ENCODE results near the gene KLHL30.

Gene KLHL30

GRCh38 chr2:238143239-238143951, 4.9 kb downstream of the KLHL30 start:
- Histone ChIP-seq H3K36me3 (ENCODE audit: control insufficient read depth, insufficient read depth, low read length) (no peaks in the 10 kb centered on the region), H3K27me3 (ENCODE audit: control insufficient read depth, insufficient read depth, low read length) (no peaks in the 10 kb centered on the region), H3K4me1 (ENCODE audit: control insufficient read depth, insufficient read depth, low read length) (peaks cover 2% of the 10 kb centered on the region; the same call in 1 of the 2 replicates), H3K4me3 (ENCODE audit: low read length) (no peak overlapping the region), H3K9me3 (ENCODE audit: control insufficient read depth, insufficient read depth, low read length) (no peaks in the 10 kb centered on the region), H3K27ac (ENCODE audit: low read length) (no peak overlapping the region)
- WGBS (ENCODE audit: insufficient coverage, insufficient read length): no CpG with 5 or more reads among the region's 20 CpGs
- no peak for DNase-seq (ENCODE audit: low read depth, low spot score)

GRCh38 chr2:238144262-238144661, 5.8 kb downstream of the KLHL30 start:
- no peak for DNase-seq (ENCODE audit: low read depth, low spot score)
- Histone ChIP-seq H3K4me1 (ENCODE audit: control insufficient read depth, insufficient read depth, low read length) (peaks cover 2% of the 10 kb centered on the region; the same call in 1 of the 2 replicates), H3K27me3 (ENCODE audit: control insufficient read depth, insufficient read depth, low read length) (no peaks in the 10 kb centered on the region), H3K4me3 (ENCODE audit: low read length) (no peak overlapping the region), H3K9me3 (ENCODE audit: control insufficient read depth, insufficient read depth, low read length) (no peaks in the 10 kb centered on the region), H3K36me3 (ENCODE audit: control insufficient read depth, insufficient read depth, low read length) (no peaks in the 10 kb centered on the region), H3K27ac (ENCODE audit: low read length) (no peak overlapping the region)
- no CpG with 5 or more reads among the region's 5 CpGs for WGBS (ENCODE audit: insufficient coverage, insufficient read length)

DNA sequence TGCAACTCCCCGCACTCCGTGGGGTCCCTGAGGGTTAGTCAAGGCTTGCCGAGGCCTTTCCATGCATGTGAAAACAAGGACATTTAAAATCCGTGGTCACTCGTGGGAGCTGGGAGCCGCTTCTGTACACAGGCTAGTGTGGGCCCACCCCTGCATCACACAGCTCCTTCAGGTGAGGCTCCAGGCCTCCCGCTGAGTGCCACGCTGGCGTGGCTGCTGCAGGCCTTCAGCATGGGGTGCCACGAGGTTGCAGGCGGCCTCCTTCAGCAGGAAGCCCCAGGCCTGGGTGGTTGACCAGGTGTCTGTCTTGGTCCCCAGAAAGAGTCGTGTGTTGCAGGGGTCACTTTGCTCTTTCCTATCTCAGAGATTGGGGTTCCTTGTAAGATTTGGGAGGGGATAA, 6.6 kb downstream of the KLHL30 start:
- no CpG with 5 or more reads among the region's 12 CpGs for WGBS (ENCODE audit: insufficient coverage, insufficient read length)
- H3K27me3 ChIP-seq (ENCODE audit: control insufficient read depth, insufficient read depth, low read length): no peaks in the 10 kb centered on the region
- H3K4me1 ChIP-seq (ENCODE audit: control insufficient read depth, insufficient read depth, low read length): peaks cover 2% of the 10 kb centered on the region; the same call in 1 of the 2 replicates
- no peaks in the 10 kb centered on the region for H3K36me3 ChIP-seq (ENCODE audit: control insufficient read depth, insufficient read depth, low read length)
- no peak for DNase-seq (ENCODE audit: low read depth, low spot score)
- no peaks in the 10 kb centered on the region for H3K9me3 ChIP-seq (ENCODE audit: control insufficient read depth, insufficient read depth, low read length)
- no peak overlapping the region; the same call in 1 of the 2 replicates for H3K4me3 ChIP-seq (ENCODE audit: low read length)
- H3K27ac ChIP-seq (ENCODE audit: low read length): no peak overlapping the region

- DNase-seq (ENCODE audit: low read depth, low spot score): no peak
- Histone ChIP-seq H3K4me3 (ENCODE audit: low read length) (no peak overlapping the region), H3K27ac (ENCODE audit: low read length) (no peak overlapping the region), H3K4me1 (ENCODE audit: control insufficient read depth, insufficient read depth, low read length) (peaks cover 2% of the 10 kb centered on the region; the same call in 1 of the 2 replicates), H3K9me3 (ENCODE audit: control insufficient read depth, insufficient read depth, low read length) (no peaks in the 10 kb centered on the region), H3K36me3 (ENCODE audit: control insufficient read depth, insufficient read depth, low read length) (no peaks in the 10 kb centered on the region), H3K27me3 (ENCODE audit: control insufficient read depth, insufficient read depth, low read length) (no peaks in the 10 kb centered on the region)
- no CpG with 5 or more reads among the region's 12 CpGs for WGBS (ENCODE audit: insufficient coverage, insufficient read length)
Observed at GRCh38 chr2:238145851-238146250, 7.4 kb downstream of the KLHL30 start.

DNA sequence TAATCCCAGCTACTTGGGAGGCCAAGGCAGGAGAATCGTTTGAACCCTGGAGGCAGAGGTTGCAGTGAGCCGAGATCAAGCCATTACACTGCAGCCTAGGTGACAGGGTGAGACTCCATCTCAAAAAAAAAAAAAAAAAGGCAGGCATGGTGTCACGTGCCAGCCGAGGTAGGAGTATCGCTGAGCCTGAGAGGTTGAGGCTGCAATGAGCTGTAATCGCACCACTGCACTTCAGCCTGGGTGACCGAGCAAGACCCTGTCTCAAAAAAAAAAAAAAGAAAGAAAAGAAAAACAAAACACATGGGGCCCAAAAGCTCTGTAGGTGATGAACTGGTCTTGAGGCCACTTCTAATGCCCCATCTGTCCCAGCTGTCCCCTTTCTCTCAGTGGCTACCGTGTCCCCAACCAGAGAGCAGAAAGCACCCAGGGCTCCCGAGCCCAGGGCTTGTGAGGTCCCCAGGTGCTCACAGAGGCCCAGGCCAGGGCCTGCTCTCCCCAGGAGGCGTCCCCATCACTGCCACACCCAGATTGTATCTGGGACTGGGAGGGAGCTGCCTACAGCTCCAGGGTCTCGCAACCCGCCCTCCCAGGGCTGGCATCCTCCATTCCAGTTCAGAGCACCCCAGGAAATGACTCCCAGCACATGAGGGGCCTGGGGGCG, 8.5 kb downstream of the KLHL30 start:
- no CpG with 5 or more reads among the region's 13 CpGs for WGBS (ENCODE audit: insufficient coverage, insufficient read length)
- peaks cover 6% of the 10 kb centered on the region for H3K4me1 ChIP-seq (ENCODE audit: control insufficient read depth, insufficient read depth, low read length)

GRCh38 chr2:238148981-238149380, 10.5 kb downstream of the KLHL30 start:
- no peak overlapping the region for H3K27ac ChIP-seq (ENCODE audit: low read length)
- no peak for DNase-seq (ENCODE audit: low read depth, low spot score)
- no peak overlapping the region for H3K4me3 ChIP-seq (ENCODE audit: low read length)
- no peaks in the 10 kb centered on the region for H3K9me3 ChIP-seq (ENCODE audit: control insufficient read depth, insufficient read depth, low read length)
- H3K36me3 ChIP-seq (ENCODE audit: control insufficient read depth, insufficient read depth, low read length): no peaks in the 10 kb centered on the region
- peaks cover 4% of the 10 kb centered on the region for H3K4me1 ChIP-seq (ENCODE audit: control insufficient read depth, insufficient read depth, low read length)
- H3K27me3 ChIP-seq (ENCODE audit: control insufficient read depth, insufficient read depth, low read length): no peaks in the 10 kb centered on the region
- no CpG with 5 or more reads among the region's 15 CpGs for WGBS (ENCODE audit: insufficient coverage, insufficient read length)

More for the DNA sequence above, 8.5 kb downstream of the KLHL30 start:
- Histone ChIP-seq H3K27ac (ENCODE audit: low read length) (no peak overlapping the region), H3K36me3 (ENCODE audit: control insufficient read depth, insufficient read depth, low read length) (no peaks in the 10 kb centered on the region), H3K27me3 (ENCODE audit: control insufficient read depth, insufficient read depth, low read length) (no peaks in the 10 kb centered on the region), H3K4me3 (ENCODE audit: low read length) (no peak overlapping the region), H3K9me3 (ENCODE audit: control insufficient read depth, insufficient read depth, low read length) (no peaks in the 10 kb centered on the region)
- DNase-seq (ENCODE audit: low read depth, low spot score): no peak

- H3K27ac ChIP-seq (ENCODE audit: low read length): no peak overlapping the region
Observed at GRCh38 chr2:238149841-238150572, 11.5 kb downstream of the KLHL30 start.

DNA sequence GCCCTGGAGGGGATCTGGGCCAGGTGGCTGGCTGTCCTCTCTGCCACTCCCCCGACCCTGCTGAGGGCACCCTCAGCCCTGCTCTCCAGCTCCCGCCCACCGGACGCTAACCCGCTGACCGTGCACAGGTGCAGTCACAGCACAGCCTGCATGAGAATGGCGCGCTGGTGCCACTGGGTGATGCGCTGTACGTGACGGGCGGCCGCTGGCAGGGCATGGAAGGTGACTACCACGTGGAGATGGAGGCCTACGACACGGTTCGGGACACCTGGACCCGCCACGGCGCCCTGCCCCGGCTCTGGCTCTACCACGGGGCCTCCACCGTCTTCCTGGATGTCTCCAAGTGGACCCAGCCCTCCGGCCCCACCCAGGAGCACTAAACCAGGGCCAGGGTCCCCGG, 12.2 kb downstream of the KLHL30 start:
- DNase-seq (ENCODE audit: low read depth, low spot score): no peak
- Histone ChIP-seq H3K9me3 (ENCODE audit: control insufficient read depth, insufficient read depth, low read length) (no peaks in the 10 kb centered on the region), H3K4me3 (ENCODE audit: low read length) (no peak overlapping the region), H3K27me3 (ENCODE audit: control insufficient read depth, insufficient read depth, low read length) (no peaks in the 10 kb centered on the region), H3K4me1 (ENCODE audit: control insufficient read depth, insufficient read depth, low read length) (peaks cover 4% of the 10 kb centered on the region), H3K36me3 (ENCODE audit: control insufficient read depth, insufficient read depth, low read length) (no peaks in the 10 kb centered on the region), H3K27ac (ENCODE audit: low read length) (no peak overlapping the region)
- WGBS (ENCODE audit: insufficient coverage, insufficient read length): no CpG with 5 or more reads among the region's 25 CpGs

More at GRCh38 chr2:238149841-238150572, 11.5 kb downstream of the KLHL30 start:
- DNase-seq (ENCODE audit: low read depth, low spot score): no peak
- Histone ChIP-seq H3K27me3 (ENCODE audit: control insufficient read depth, insufficient read depth, low read length) (no peaks in the 10 kb centered on the region), H3K9me3 (ENCODE audit: control insufficient read depth, insufficient read depth, low read length) (no peaks in the 10 kb centered on the region), H3K4me3 (ENCODE audit: low read length) (no peak overlapping the region), H3K4me1 (ENCODE audit: control insufficient read depth, insufficient read depth, low read length) (peaks cover 4% of the 10 kb centered on the region), H3K36me3 (ENCODE audit: control insufficient read depth, insufficient read depth, low read length) (no peaks in the 10 kb centered on the region)
- WGBS (ENCODE audit: insufficient coverage, insufficient read length): no CpG with 5 or more reads among the region's 14 CpGs

DNA sequence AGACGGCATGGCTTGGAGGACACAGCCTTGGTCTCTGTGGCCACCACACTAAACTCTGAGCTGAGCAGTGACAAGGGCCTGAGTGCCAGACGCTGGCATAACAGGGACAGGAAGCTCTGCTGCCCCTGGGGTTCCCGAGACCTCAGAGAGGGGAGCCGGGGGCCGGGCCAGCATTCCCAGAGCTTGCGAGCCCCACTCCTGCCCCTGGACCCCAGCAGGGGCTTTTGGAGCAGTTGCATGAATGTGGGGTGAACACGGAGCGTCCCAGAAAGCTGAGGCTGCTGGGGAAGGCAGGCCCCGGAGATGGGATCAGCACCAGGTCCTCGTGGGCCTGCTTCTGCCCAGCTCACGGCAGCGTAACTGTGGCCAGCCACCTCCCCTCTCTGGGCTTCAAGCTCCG, 12.7 kb downstream of the KLHL30 start:
- Histone ChIP-seq H3K4me1 (ENCODE audit: control insufficient read depth, insufficient read depth, low read length) (peaks cover 4% of the 10 kb centered on the region), H3K9me3 (ENCODE audit: control insufficient read depth, insufficient read depth, low read length) (no peaks in the 10 kb centered on the region), H3K27me3 (ENCODE audit: control insufficient read depth, insufficient read depth, low read length) (no peaks in the 10 kb centered on the region), H3K4me3 (ENCODE audit: low read length) (no peak overlapping the region), H3K36me3 (ENCODE audit: control insufficient read depth, insufficient read depth, low read length) (no peaks in the 10 kb centered on the region), H3K27ac (ENCODE audit: low read length) (no peak overlapping the region)
- no CpG with 5 or more reads among the region's 13 CpGs for WGBS (ENCODE audit: insufficient coverage, insufficient read length)
- no peak for DNase-seq (ENCODE audit: low read depth, low spot score)

- Histone ChIP-seq H3K4me3 (ENCODE audit: low read length) (no peak overlapping the region), H3K4me1 (ENCODE audit: control insufficient read depth, insufficient read depth, low read length) (peaks cover 4% of the 10 kb centered on the region), H3K36me3 (ENCODE audit: control insufficient read depth, insufficient read depth, low read length) (no peaks in the 10 kb centered on the region), H3K27ac (ENCODE audit: low read length) (no peak overlapping the region), H3K27me3 (ENCODE audit: control insufficient read depth, insufficient read depth, low read length) (no peaks in the 10 kb centered on the region), H3K9me3 (ENCODE audit: control insufficient read depth, insufficient read depth, low read length) (no peaks in the 10 kb centered on the region)
- no CpG with 5 or more reads among the region's 16 CpGs for WGBS (ENCODE audit: insufficient coverage, insufficient read length)
- DNase-seq (ENCODE audit: low read depth, low spot score): no peak
Observed at GRCh38 chr2:238151628-238152235, 13.3 kb downstream of the KLHL30 start.

Data from iPS DF 6.9 (cell line).